B cell (primary cell): Measurements from ENCODE around the gene UNCX. TPM values are rescaled to one million over a fixed set of nuclear protein-coding genes. Genes with fewer than 3 reads are reported as not detected.

ENCODE experiments used
- ATAC-seq: fragments of 200-7000 bp; cut with Tn5 transposase; one replicate; pipeline ENCODE4 v1.10.0; 2021; ENCODE audit warnings: low read depth, mild to moderate bottlenecking, moderate number of reproducible peaks, moderate library complexity
- CTCF ChIA-PET: fragments of 350-600 bp; sonication (Branson Sonifier 250); formaldehyde crosslinking; loops from one replicate; lab custom pipeline; 2021; ENCODE audit warnings: antibody characterized with exemption, inconsistent platforms; lab: Charles Lee
- POLR2A ChIA-PET: fragments of 350-600 bp; sonication (Branson Sonifier 250); formaldehyde crosslinking; loops from one replicate; lab custom pipeline; 2021; ENCODE audit warnings: antibody characterized with exemption; lab: Charles Lee
- DNase-seq: peaks from one replicate; pipeline ENCODE4 v3.0.0; 2013
- H2AFZ ChIP-seq: 2 replicates; pipeline ENCODE4 v1.6.1; 2012; ENCODE audit warnings: mild to moderate bottlenecking, low read depth, low read length; ENCODE audit not compliant: insufficient read depth, poor library complexity, severe bottlenecking
- H3K27ac ChIP-seq, 2 donors: 1 replicate in 1 of 2; 2 replicates in 1 of 2; pipeline ENCODE4 v1.5.1; 2012 to 2013; ENCODE audit warnings: low read length in 2 of 2, mild to moderate bottlenecking in 2 of 2, moderate library complexity in 1 of 2
- H3K27me3 ChIP-seq, 4 experiments: fragments of 200-600 bp in 1 of 4; sonication (generic) in 1 of 4; replicated peaks in 1 of 4; 1 replicate in 2 of 4; 2 replicates in 2 of 4; pipeline versions ENCODE4 v1.6.1 to v1.7.0; 2013 to 2016; ENCODE audit warnings: low read length in 3 of 4, mild to moderate bottlenecking in 2 of 4, mixed read lengths in 1 of 4, moderate library complexity in 1 of 4; ENCODE audit not compliant: insufficient read depth in 4 of 4, control insufficient read depth in 3 of 4; ENCODE audit errors: control extremely low read depth in 1 of 4
- H3K36me3 ChIP-seq, 2 experiments: replicated peaks in 1 of 2; 1 replicate in 1 of 2; 2 replicates in 1 of 2; pipeline versions ENCODE4 v1.6.1 to v1.7.1; 2013; ENCODE audit warnings: low read length in 1 of 2; ENCODE audit not compliant: insufficient read depth in 2 of 2, control insufficient read depth in 1 of 2; ENCODE audit errors: control extremely low read depth in 1 of 2, extremely low read depth in 1 of 2
- H3K4me1 ChIP-seq, 2 donors: fragments of 200-600 bp in 1 of 2; sonication (generic) in 1 of 2; 1 replicate in 1 of 2; 2 replicates in 1 of 2; pipeline versions ENCODE4 v1.5.1 to v1.6.1; 2013 to 2017; ENCODE audit warnings: low read length in 2 of 2; ENCODE audit not compliant: control insufficient read depth in 2 of 2, insufficient read depth in 2 of 2
- H3K4me2 ChIP-seq: replicated peaks from 2 replicates; pipeline ENCODE3; 2012; ENCODE audit warnings: mild to moderate bottlenecking, low read depth, low read length; ENCODE audit not compliant: poor library complexity, severe bottlenecking
- H3K4me3 ChIP-seq, 5 experiments: fragments of 200-600 bp in 1 of 5; sonication (generic) in 1 of 5; 1 replicate in 3 of 5; 2 replicates in 2 of 5; pipeline versions ENCODE4 v1.5.1 to v1.7.0; 2011 to 2016; ENCODE audit warnings: low read length in 4 of 5, mild to moderate bottlenecking in 4 of 5, low read depth in 2 of 5, control low read depth in 1 of 5, moderate library complexity in 1 of 5; ENCODE audit not compliant: insufficient read depth in 1 of 5; ENCODE audit errors: control extremely low read depth in 1 of 5, extremely low read depth in 1 of 5
- H3K79me2 ChIP-seq: fragments of 200-600 bp; sonication (generic); one replicate; pipeline ENCODE4 v1.6.0; 2016; ENCODE audit warnings: low read length; ENCODE audit not compliant: control insufficient read depth, insufficient read depth
- H3K9ac ChIP-seq: fragments of 200-600 bp; sonication (generic); 2 replicates; pipeline ENCODE4 v1.6.1; 2017; ENCODE audit warnings: mild to moderate bottlenecking, low read length, moderate library complexity
- H3K9me3 ChIP-seq, 3 donors: one replicate each; pipeline versions ENCODE4 v1.6.1 to v1.7.1; 2013; ENCODE audit warnings: low read length in 2 of 3; ENCODE audit not compliant: control insufficient read depth in 2 of 3, insufficient read depth in 1 of 3; ENCODE audit errors: control extremely low read depth in 1 of 3
- H4K20me1 ChIP-seq: 2 replicates; pipeline ENCODE4 v1.6.0; 2012; ENCODE audit warnings: mild to moderate bottlenecking, low read length; ENCODE audit not compliant: insufficient read depth, control insufficient read depth, poor library complexity, severe bottlenecking
- H3K27ac Mint-ChIP-seq: one replicate; pipeline ENCODE4 v1.8.0; 2021; ENCODE audit warnings: mixed read lengths
- H3K27me3 Mint-ChIP-seq: one replicate; pipeline ENCODE4 v1.8.0; 2021; ENCODE audit warnings: mixed read lengths
- H3K4me1 Mint-ChIP-seq: one replicate; pipeline ENCODE4 v1.8.0; 2021; ENCODE audit warnings: mixed read lengths
- H3K4me3 Mint-ChIP-seq: one replicate; pipeline ENCODE4 v1.8.0; 2021; ENCODE audit warnings: mixed read lengths
- H3K9me3 Mint-ChIP-seq: one replicate; pipeline ENCODE4 v1.8.0; 2022; ENCODE audit warnings: mixed read lengths; ENCODE audit not compliant: insufficient read depth
- EZH2 ChIP-seq: IDR thresholded peaks from 2 replicates; pipeline ENCODE4 v1.6.1; 2012; ENCODE audit warnings: borderline replicate concordance, low read depth, mild to moderate bottlenecking, moderate library complexity, low read length; ENCODE audit not compliant: insufficient read depth, poor library complexity, severe bottlenecking
- WGBS: methylation state at CpG from one replicate; pipeline ENCODE4 v1.1.5; 2013; ENCODE audit warnings: missing lambda C conversion rate; ENCODE audit not compliant: insufficient coverage; 5-methylcytosine and 5-hydroxymethylcytosine counted together
- intact Hi-C: fragments of 100-400 bp; cut with micrococcal nuclease; formaldehyde crosslinking; loops from one replicate; pipeline ENCODE4 v1.10.0; 2022
- polyA plus RNA-seq: library from polyadenylated mRNA; depleted of rRNA; stranded (reverse); fragments of >200 nt; gene quantifications from 2 replicates; pipeline ENCODE4 v1.2.3, GENCODE V29; 2012
- total RNA-seq, 2 donors: library from RNA; stranded (reverse); fragments of 120-200 nt in 1 of 2; gene quantifications; 1 replicate in 1 of 2; 2 replicates in 1 of 2; pipeline versions ENCODE4 v1.2.3 to v1.2.4, GENCODE V29; 2013 to 2022
- TF ChIP-seq, protein P1 (sequence below): fragments of 200-600 bp; IDR thresholded peaks from one replicate; pipeline ENCODE4 v1.8.0; 2022; ENCODE audit warnings: antibody characterized with exemption, mild to moderate bottlenecking

The UNCX gene
- total and polyA plus RNA-seq, 2 donors (not counting 1 experiment from before 2014, with no cell fraction given), result not detected

DNA sequence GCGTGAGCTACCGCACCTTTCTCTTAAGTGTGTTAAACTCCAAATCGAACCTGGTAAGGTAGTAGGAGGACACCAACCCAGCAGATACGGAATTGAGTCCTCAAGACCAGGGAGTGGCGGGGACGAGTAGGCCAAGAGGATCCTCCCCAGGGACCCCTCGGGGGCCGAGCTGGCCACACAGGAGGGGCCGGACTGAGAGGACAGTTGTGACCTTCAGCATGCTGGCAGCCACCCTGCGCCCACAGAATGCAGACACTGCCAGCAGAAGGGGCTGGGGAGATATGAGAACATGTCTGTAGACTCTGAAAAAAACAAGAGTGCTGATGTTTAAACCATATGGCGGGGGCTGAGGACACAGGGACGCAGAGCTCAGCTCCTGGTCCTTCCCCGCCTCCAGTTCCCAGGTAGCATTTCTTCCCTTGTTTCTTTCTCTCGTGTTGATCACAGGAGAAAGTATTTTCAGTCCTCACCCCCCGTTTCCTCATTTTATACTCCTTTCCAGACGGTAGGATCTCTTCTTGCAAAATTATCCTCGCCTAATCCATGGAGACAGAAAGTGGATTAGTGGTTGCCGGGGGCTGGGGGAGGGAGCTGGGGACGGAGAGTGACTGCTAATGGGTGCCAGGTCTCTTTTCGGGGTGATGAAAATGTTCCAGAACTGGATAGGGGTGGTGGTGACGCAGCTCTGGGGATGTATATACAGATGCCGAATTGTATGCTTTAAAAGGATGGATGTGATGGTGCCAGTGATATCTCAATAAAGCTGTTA, 11.5 kb upstream of the UNCX start:
- no peaks in the 10 kb centered on the region for H3K4me1 Mint-ChIP-seq
- intact Hi-C loops, result no loop called here
- Histone ChIP-seq H3K27ac (no peak overlapping the region), H2AFZ (no peak overlapping the region), H3K27me3 (peaks cover 0 to 63% (median 34%) of the 10 kb centered on the region in 4 experiments), H3K4me2 (no peak overlapping the region), H3K9me3 (peaks cover 0 to 28% (median 0%) of the 10 kb centered on the region in 3 donors), H4K20me1 (no peaks in the 10 kb centered on the region), H3K36me3 (no peaks in the 10 kb centered on the region), H3K4me3 (no peak overlapping the region), H3K79me2 (no peaks in the 10 kb centered on the region), H3K9ac (no peak overlapping the region), H3K4me1 (peaks cover 0 to 9% of the 10 kb centered on the region in 2 donors)
- H3K9me3 Mint-ChIP-seq, result no peaks in the 10 kb centered on the region
- no peak for TF ChIP-seq EZH2
- TF ChIP-seq, protein P1, sequence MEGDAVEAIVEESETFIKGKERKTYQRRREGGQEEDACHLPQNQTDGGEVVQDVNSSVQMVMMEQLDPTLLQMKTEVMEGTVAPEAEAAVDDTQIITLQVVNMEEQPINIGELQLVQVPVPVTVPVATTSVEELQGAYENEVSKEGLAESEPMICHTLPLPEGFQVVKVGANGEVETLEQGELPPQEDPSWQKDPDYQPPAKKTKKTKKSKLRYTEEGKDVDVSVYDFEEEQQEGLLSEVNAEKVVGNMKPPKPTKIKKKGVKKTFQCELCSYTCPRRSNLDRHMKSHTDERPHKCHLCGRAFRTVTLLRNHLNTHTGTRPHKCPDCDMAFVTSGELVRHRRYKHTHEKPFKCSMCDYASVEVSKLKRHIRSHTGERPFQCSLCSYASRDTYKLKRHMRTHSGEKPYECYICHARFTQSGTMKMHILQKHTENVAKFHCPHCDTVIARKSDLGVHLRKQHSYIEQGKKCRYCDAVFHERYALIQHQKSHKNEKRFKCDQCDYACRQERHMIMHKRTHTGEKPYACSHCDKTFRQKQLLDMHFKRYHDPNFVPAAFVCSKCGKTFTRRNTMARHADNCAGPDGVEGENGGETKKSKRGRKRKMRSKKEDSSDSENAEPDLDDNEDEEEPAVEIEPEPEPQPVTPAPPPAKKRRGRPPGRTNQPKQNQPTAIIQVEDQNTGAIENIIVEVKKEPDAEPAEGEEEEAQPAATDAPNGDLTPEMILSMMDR, result no peak
- no peak for DNase-seq
- peak overlapping the region; percentile 10 for H3K27ac Mint-ChIP-seq
- no peak for ATAC-seq
- H3K4me3 Mint-ChIP-seq, result no peak overlapping the region
- POLR2A ChIA-PET, result no interaction called here
- CTCF ChIA-PET, result interaction anchor here (0.8 kb wide), 1 partner anchor 39 kb away, joined by 3 read pairs; no protein-coding TSS in a partner anchor
- H3K27me3 Mint-ChIP-seq, result peaks cover 52% of the 10 kb centered on the region
- 69% methylated on average over 15 of the region's 22 CpGs for WGBS
